Esophagus muscularis mucosa (tissue), 4 donors: ENCODE measurements around the gene SRXN1. TPM values are rescaled to one million over a fixed set of nuclear protein-coding genes. Genes with fewer than 3 reads are reported as not detected.
A peak's percentile ranks its signal among the peaks of the same experiment; 100 is the strongest.

Experiments used
- DNase-seq: peaks from one replicate; pipeline ENCODE4 v3.0.0-alpha.2; 2017; ENCODE audit errors: extremely low spot score
- H3K27ac ChIP-seq, 4 donors: fragments of 200-600 bp; sonication (generic); replicated peaks in 1 of 4; 1 replicate in 3 of 4; 2 replicates in 1 of 4; pipeline ENCODE4 v1.5.1; 2016 to 2019; ENCODE audit warnings: mild to moderate bottlenecking in 1 of 4
- H3K27me3 ChIP-seq, 4 donors: fragments of 200-600 bp; sonication (generic); one replicate each; pipeline versions ENCODE4 v1.5.1 to v1.6.0; 2016 to 2019
- H3K36me3 ChIP-seq, 4 donors: fragments of 200-600 bp; sonication (generic); one replicate each; pipeline ENCODE4 v1.5.1; 2016 to 2019
- H3K4me1 ChIP-seq, 4 donors: fragments of 200-600 bp; sonication (generic); one replicate each; pipeline ENCODE4 v1.5.1; 2016 to 2019
- H3K4me3 ChIP-seq, 4 donors: fragments of 200-600 bp; sonication (generic); 1 replicate in 2 of 4; 2 replicates in 2 of 4; pipeline ENCODE4 v1.5.1; 2016 to 2019; ENCODE audit warnings: mild to moderate bottlenecking in 4 of 4, moderate library complexity in 1 of 4
- H3K9me3 ChIP-seq, 4 donors: fragments of 200-600 bp; sonication (generic); 1 replicate in 3 of 4; 2 replicates in 1 of 4; pipeline ENCODE4 v1.5.1; 2016 to 2019
- CTCF ChIP-seq, 3 experiments: fragments of 200-600 bp in 2 of 3; fragments of 450-650 bp in 1 of 3; sonication (generic) in 2 of 3; IDR thresholded peaks; one replicate each; pipeline ENCODE4 v1.5.1; 2017 to 2019; ENCODE audit warnings: antibody characterized with exemption in 3 of 3, mild to moderate bottlenecking in 2 of 3, moderate library complexity in 1 of 3
- EP300 ChIP-seq: sonication (generic); formaldehyde crosslinking; IDR thresholded peaks from one replicate; pipeline ENCODE4 v1.6.1; 2017; ENCODE audit warnings: antibody characterized with exemption
- POLR2A ChIP-seq: fragments of 450-650 bp; IDR thresholded peaks from one replicate; pipeline ENCODE4 v1.6.1; 2017; ENCODE audit warnings: antibody characterized with exemption, moderate library complexity, mild to moderate bottlenecking, low read depth
- POLR2AphosphoS5 ChIP-seq, 2 donors: sonication (generic); formaldehyde crosslinking; IDR thresholded peaks; one replicate each; pipeline ENCODE4 v1.6.1; 2017; ENCODE audit warnings: antibody characterized with exemption in 2 of 2
- WGBS: methylation state at CpG from one replicate; pipeline ENCODE4 v1.1.5; 2018; 5-methylcytosine and 5-hydroxymethylcytosine counted together
- intact Hi-C: fragments of 100-400 bp; cut with DNase I; formaldehyde crosslinking; loops from one replicate; pipeline ENCODE4 v1.15.1; 2023
- total RNA-seq, 4 donors: library from RNA; depleted of rRNA; stranded (reverse); fragments of >200 nt; gene quantifications; one replicate each; pipeline versions ENCODE4 v1.1.0 to v1.2.1, GENCODE V29; 2016

Gene SRXN1
- total RNA-seq, 4 donors from 2014 or later, result 37.0 to 58.2 (median 41.4) TPM

DNA sequence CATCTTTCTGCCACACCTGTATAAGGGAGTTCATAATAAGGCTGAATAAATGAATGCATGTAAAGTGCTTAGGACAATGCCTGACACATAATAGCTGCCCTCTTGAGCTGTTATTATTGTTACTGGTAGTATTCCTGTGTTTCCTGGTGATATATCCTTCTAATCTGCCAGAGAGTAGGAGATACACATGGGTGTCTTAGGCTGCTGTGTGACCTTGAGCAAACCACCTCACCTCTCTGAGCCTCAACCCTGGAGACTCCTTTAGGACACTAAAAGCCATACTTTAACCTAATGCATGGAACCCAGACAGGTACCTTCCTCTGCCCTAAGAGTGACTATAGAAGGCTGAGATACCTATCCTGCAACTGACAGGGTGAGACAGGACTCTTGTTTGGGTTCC, 15.1 kb upstream of the SRXN1 start:
- H3K9me3 ChIP-seq, result no peaks in the 10 kb centered on the region
- no peak for DNase-seq
- H3K4me1 ChIP-seq, result peaks cover 5 to 22% (median 7%) of the 10 kb centered on the region in 4 donors
- intact Hi-C loops, result loop anchor here (5.0 kb wide), 1 partner anchor 106 kb away; no protein-coding TSS in a partner anchor
- no peak overlapping the region for H3K4me3 ChIP-seq
- TF ChIP-seq EP300, result no peak
- TF ChIP-seq POLR2A, result no peak
- no peak for TF ChIP-seq CTCF (IDR thresholded peaks at IDR 0.05)
- no peak for TF ChIP-seq POLR2AphosphoS5 (IDR thresholded peaks at IDR 0.05)
- no peaks in the 10 kb centered on the region for H3K36me3 ChIP-seq
- H3K27me3 ChIP-seq, result peaks cover 0 to 97% (median 48%) of the 10 kb centered on the region in 4 donors
- no peak overlapping the region for H3K27ac ChIP-seq

DNA sequence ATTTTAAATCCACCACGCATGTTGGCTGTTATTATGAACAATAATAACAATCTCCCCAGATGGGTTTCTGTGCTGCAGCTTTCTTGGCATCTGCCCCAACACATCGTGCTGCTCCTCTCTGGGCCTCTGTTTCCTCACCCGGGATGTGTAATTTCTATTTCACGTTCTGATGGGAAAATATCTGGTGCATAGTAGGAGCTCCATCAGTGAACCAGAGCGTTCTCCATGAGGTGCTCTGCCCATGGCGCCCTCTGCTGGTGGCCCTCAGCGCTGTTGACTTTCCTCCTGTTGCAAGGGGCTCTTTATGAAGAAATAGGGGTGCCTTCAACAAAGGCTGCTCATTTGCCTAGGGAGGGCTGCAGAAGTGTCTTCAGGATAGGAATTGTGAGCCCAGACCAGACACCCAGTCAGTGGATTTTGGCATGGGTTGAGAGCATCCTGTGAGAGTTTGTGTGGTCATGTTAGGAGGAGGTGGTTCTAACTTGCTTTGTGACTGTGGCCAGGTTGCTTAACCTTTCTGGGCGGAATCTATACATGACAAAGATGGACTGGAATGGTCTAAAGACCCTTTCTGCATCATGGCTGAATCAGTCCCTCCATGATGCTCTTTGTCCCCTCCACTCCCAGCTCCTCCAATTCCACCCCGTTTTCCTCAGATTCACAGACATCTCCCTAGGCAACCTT, 14.5 kb upstream of the SRXN1 start:
- no peak overlapping the region for H3K4me3 ChIP-seq
- WGBS, result 26% methylated on average over 9 of the region's 9 CpGs
- intact Hi-C loops, result loop anchor here (5.0 kb wide), 1 partner anchor 105 kb away; no protein-coding TSS in a partner anchor
- TF ChIP-seq EP300, result no peak
- TF ChIP-seq CTCF (IDR thresholded peaks at IDR 0.05), result peak; percentile 66 to 78 (median 67)
- TF ChIP-seq POLR2AphosphoS5 (IDR thresholded peaks at IDR 0.05), result no peak
- no peaks in the 10 kb centered on the region for H3K36me3 ChIP-seq
- no peaks in the 10 kb centered on the region for H3K9me3 ChIP-seq
- H3K27ac ChIP-seq, result no peak overlapping the region
- H3K27me3 ChIP-seq, result peaks cover 0 to 97% (median 48%) of the 10 kb centered on the region in 4 donors
- peaks cover 5 to 22% (median 7%) of the 10 kb centered on the region in 4 donors for H3K4me1 ChIP-seq
- DNase-seq, result no peak

DNA sequence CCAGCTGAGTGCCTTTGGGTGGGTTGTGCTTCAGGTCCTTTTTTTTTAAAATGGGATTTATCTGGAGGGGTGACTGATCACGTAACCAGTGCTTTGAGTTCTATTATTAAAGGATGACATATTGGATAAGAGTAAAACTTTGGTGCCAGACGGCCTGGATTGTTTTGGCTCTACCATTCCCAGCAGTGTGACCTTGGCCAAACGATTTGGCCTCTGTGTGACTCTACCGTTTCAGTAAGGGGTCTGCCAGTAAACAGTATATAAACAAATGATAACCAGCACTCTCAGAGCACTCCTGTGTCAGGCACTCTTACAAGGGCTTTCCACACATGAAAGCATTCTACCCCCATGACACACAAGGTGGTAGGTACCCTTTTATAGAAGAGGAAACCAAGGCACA, 13.9 kb upstream of the SRXN1 start:
- peaks cover 0 to 97% (median 48%) of the 10 kb centered on the region in 4 donors for H3K27me3 ChIP-seq
- 45% methylated on average over 4 of the region's 4 CpGs for WGBS
- peaks cover 6 to 22% (median 10%) of the 10 kb centered on the region in 4 donors for H3K4me1 ChIP-seq
- no peak overlapping the region for H3K27ac ChIP-seq
- intact Hi-C loops, result loop anchor here (5.0 kb wide), 1 partner anchor 105 kb away; no protein-coding TSS in a partner anchor
- no peaks in the 10 kb centered on the region for H3K9me3 ChIP-seq
- no peak for DNase-seq
- TF ChIP-seq POLR2AphosphoS5 (IDR thresholded peaks at IDR 0.05) (no peak), POLR2A (no peak), EP300 (no peak), CTCF (IDR thresholded peaks at IDR 0.05) (no peak)
- H3K36me3 ChIP-seq, result no peaks in the 10 kb centered on the region
- no peak overlapping the region for H3K4me3 ChIP-seq

DNA sequence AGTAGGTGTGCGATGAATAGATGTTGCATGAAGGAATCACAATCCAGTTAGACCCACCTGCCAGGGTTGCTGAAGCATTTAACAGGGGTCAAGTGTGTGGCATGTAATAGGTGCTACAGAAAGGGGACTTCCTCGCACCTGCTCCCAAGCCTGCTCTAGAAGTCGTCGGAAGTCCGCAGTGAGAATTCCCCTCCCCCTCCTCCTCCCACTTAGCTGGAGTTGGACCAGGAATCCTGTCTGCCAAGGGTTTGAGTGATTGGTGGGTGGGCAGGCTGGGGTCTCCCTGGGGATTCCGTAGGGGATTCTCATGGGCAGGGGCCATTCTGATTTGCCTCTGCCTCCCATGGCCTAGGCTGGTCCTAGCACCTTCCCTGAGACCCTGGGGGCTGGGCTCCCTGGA, 12.3 kb upstream of the SRXN1 start:
- 32% methylated on average over 6 of the region's 6 CpGs for WGBS
- intact Hi-C loops, result loop anchor here (5.0 kb wide), 1 partner anchor 103 kb away; no protein-coding TSS in a partner anchor

More for the DNA sequence above, 12.3 kb upstream of the SRXN1 start:
- no peak overlapping the region for H3K4me3 ChIP-seq
- no peak for TF ChIP-seq EP300
- TF ChIP-seq CTCF (IDR thresholded peaks at IDR 0.05), result no peak
- TF ChIP-seq POLR2A, result no peak
- no peak for TF ChIP-seq POLR2AphosphoS5 (IDR thresholded peaks at IDR 0.05)
- no peak overlapping the region for H3K27ac ChIP-seq
- peaks cover 0 to 97% (median 49%) of the 10 kb centered on the region in 4 donors for H3K27me3 ChIP-seq
- no peak for DNase-seq
- H3K4me1 ChIP-seq, result peaks cover 12 to 20% (median 14%) of the 10 kb centered on the region in 4 donors
- H3K36me3 ChIP-seq, result no peaks in the 10 kb centered on the region
- no peaks in the 10 kb centered on the region for H3K9me3 ChIP-seq
